ENCODE data around the gene CEP89. TPM values are rescaled to one million over a fixed set of nuclear protein-coding genes. Genes with fewer than 3 reads are reported as not detected.
"Not testable (repeated sequence)": the region's sequence is repeated elsewhere in the genome, so short reads cannot be mapped to it uniquely, and the experiment has no call there.

The CEP89 gene
- total RNA-seq, 1 experiment from 2014 or later = 21.3 TPM

DNA sequence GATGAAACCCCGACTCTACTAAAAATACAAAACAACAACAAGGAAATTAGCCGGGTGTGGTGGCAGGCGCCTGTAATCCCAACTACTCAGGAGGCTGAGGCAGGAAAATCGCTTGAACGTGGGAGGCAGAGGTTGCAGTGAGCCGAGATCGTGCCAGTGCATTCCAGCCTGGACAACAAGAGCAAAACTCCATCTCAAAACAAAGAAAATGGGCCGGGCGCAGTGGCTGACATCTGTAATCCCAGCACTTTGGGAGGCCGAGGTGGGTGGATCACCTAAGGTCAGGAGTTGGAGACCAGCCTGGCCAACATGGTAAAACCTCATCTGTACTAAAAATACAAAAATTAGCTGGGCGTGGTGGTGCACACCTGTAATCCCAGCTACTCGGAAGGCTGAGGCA is 139.7 kb downstream of the CEP89 start:
- not testable (repeated sequence) for H3K27ac ChIP-seq; H3K4me3 ChIP-seq; H3K27me3 ChIP-seq; H3K4me1 ChIP-seq; DNase-seq; H3K36me3 ChIP-seq; H3K9me3 ChIP-seq (replicated peaks)

DNA sequence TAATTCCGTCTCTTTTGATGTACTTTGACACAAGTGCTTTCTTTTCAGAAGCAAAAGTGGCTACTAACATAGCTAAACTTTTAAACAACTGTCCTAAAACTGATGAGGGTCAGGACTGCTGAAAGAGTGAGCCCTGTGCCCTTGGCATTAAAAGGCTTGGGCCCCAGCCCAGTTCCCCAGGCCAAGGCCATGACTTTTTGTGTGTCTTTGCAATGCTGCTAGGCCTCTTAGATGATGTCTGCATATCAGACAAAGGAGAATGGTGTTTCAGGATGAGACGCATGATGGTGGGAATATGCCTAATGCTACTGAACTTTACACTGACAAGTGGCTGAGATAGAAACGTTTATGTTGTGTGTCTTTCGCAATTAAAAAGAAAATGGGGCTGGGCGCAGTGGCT is 140.1 kb downstream of the CEP89 start:
- no peak for DNase-seq
- Histone ChIP-seq H3K4me1 (no peaks in the 10 kb centered on the region; the same call in 1 of the 2 replicates), H3K36me3 (no peaks in the 10 kb centered on the region), H3K27ac (no peak overlapping the region), H3K9me3 (replicated peaks) (no peaks in the 10 kb centered on the region), H3K4me3 (no peak overlapping the region), H3K27me3 (no peaks in the 10 kb centered on the region)

DNA sequence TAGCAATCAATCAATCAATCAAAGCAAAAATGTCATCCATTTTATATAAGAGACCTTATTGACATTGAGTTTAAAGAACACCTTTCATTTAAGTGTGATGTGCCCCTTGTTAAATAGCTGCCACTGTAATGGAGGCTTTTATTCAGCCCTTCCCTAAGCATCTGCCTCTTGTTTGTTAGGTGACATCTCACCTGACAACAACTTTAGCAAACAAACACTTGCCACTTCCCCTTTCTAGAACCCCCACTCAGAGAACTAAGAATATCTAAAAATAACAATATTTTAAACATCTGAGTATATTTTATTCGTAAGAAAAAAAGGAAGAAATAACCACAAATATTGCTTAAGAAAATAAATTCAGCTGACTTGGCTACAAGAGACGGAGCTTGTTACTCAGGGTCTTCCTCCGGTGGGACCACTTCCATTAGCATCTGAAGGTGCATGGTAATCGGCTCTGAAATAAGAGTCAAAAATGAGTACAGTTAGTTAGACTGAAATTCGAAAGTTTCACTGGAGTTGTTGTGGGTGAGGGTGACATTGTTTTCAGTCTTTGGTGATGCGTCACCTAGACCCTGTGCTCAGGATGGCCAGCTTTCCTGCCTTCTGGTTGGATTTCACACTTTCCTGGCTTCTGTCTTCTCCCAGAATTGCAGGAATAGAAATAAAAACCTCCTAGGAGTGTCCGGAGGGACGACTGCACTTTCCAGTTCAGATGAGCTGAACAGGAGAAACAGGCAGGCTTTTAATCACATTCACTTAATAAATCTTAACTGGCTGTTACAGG is 141.3 kb downstream of the CEP89 start:
- H3K4me3 ChIP-seq = no peak overlapping the region
- no peak for DNase-seq

DNA sequence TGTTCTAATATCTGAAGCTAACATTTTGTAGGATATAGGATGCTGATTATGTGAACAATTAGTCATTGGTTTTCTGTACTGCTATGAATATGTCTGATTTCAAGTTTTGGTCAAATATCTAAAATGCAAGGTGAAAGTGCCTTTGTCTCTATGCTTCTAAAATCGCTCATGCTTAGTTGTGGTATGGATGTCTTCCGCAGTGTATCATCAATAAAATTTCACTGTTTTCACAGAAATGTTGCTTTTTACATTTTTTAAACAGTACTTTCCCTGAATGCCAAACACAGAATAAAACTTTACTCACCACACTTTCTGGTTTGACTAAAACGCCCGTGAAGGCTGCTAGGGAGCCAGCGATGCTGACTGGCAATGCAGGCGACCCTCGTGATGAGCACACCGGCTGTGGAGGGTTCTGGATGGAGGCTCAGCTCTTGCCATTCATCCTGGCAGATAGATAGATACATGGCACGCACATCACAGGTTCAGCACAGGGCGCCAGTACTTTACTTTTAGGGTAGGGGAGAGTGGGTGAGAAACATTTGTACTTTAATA is 142.3 kb downstream of the CEP89 start:
- Histone ChIP-seq H3K27me3 (no peaks in the 10 kb centered on the region), H3K27ac (no peak overlapping the region), H3K4me3 (no peak overlapping the region), H3K4me1 (0 out of 2 replicates have a peak, but pooled peaks cover 5% of the 10 kb centered on the region), H3K9me3 (replicated peaks) (no peaks in the 10 kb centered on the region), H3K36me3 (no peaks in the 10 kb centered on the region)
- DNase-seq = no peak

More for the DNA sequence above, 141.3 kb downstream of the CEP89 start:
- H3K27ac ChIP-seq = no peak overlapping the region
- no peaks in the 10 kb centered on the region for H3K9me3 ChIP-seq (replicated peaks)
- no peaks in the 10 kb centered on the region for H3K36me3 ChIP-seq
- H3K27me3 ChIP-seq = no peaks in the 10 kb centered on the region
- no peaks in the 10 kb centered on the region; the same call in 1 of the 2 replicates for H3K4me1 ChIP-seq

DNA sequence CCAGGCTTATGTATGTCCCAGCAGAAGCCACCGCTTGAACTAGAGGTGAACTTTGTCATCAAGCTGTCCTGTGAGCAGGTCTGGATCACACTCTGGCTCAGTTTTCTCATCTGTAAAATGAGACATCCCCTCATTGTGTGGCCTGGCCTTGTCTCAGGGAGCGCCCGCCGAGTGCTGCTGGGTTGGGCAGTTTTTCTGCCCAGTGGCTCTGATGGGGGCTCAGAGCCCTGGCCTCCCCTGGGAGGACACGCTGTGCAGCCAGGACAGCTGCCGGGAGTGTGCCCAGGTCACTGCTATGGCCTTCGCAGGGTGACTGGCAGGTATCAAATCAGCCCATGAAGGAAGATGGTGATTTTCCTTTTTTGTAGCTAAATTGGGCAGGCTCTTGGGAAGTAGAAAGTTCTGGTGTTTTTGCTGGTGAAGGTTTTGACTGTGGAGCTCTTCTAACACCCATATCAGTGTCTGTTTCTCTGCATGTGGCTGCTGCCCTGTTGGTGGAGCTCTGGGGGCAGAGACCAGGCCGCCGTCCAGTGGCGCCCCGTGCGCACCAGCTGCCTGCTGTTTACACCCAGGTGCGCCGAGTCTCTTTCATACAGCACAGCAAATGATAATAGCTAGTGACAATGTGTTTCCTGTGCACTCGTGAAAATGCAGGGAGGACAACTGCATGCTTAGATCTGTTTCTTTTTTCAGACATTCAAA is 143.0 kb downstream of the CEP89 start:
- Histone ChIP-seq H3K4me3 (no peak overlapping the region), H3K9me3 (replicated peaks) (no peaks in the 10 kb centered on the region), H3K4me1 (0 out of 2 replicates have a peak, but pooled peaks cover 5% of the 10 kb centered on the region), H3K27ac (no peak overlapping the region), H3K27me3 (no peaks in the 10 kb centered on the region), H3K36me3 (no peaks in the 10 kb centered on the region)
- no peak for DNase-seq

DNA sequence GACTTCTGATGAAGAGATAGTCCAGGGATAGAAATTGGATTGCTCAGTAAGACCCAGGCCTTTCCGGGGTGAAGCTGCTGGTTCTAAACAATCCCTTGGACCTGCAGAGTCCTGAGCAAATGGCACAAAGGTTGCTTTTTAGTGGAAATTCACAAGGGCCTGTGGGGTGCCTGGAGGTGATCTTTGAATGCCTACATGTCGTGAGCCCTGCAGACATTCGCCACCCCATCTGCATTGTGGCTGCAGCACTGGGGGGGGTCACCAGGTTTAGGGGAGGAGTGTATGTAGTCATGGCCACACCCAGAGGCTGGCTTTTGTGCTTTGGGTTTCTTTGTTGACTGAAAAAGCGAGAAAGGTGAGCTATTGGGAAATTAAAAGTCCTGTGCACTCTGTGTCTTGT is 143.6 kb downstream of the CEP89 start:
- Histone ChIP-seq H3K27me3 (no peaks in the 10 kb centered on the region), H3K27ac (no peak overlapping the region), H3K9me3 (replicated peaks) (no peaks in the 10 kb centered on the region), H3K4me1 (0 out of 2 replicates have a peak, but pooled peaks cover 5% of the 10 kb centered on the region), H3K4me3 (no peak overlapping the region), H3K36me3 (no peaks in the 10 kb centered on the region)
- DNase-seq = no peak

Other genes starting within 250 kb of the CEP89 start
- gene SLC7A9, start 102.2 kb downstream of the CEP89 start, total RNA-seq (2014; rRNA removed; shearing (Covaris generic)) = not detected in 2 replicates
- gene FAAP24, start 284 bp upstream of the CEP89 start, total RNA-seq (2014; rRNA removed; shearing (Covaris generic)) = 6.6 and 7.6 TPM in 2 replicates
- 12.6 and 12.7 TPM in 2 replicates for gene RHPN2, start 92.9 kb upstream of the CEP89 start, total RNA-seq (2014; rRNA removed; shearing (Covaris generic))
- 12.6 and 12.7 TPM in 2 replicates for gene GPATCH1, start 109.2 kb upstream of the CEP89 start, total RNA-seq (2014; rRNA removed; shearing (Covaris generic))
- not detected in 2 replicates for gene WDR88, start 160.2 kb upstream of the CEP89 start, total RNA-seq (2014; rRNA removed; shearing (Covaris generic))
- gene LRP3, start 222.4 kb upstream of the CEP89 start, total RNA-seq (2014; rRNA removed; shearing (Covaris generic)) = 32.0 and 33.4 TPM in 2 replicates

Measured in SJCRH30 (cell line).